ENCODE data around the gene CPSF3.

CPSF3 gene

GRCh38 chr2:9388950-9389911 is 34.2 kb upstream of the CPSF3 start:
- no peak overlapping the region for H3K4me3 ChIP-seq (ENCODE audit: low read depth, low read length)
- in situ Hi-C loops (cut with HindIII; ENCODE audit: low sequenced_read_pairs), result no loop called here
- DNase-seq (ENCODE audit: low read depth, low spot score), result no peak
- TF ChIP-seq, protein P1, sequence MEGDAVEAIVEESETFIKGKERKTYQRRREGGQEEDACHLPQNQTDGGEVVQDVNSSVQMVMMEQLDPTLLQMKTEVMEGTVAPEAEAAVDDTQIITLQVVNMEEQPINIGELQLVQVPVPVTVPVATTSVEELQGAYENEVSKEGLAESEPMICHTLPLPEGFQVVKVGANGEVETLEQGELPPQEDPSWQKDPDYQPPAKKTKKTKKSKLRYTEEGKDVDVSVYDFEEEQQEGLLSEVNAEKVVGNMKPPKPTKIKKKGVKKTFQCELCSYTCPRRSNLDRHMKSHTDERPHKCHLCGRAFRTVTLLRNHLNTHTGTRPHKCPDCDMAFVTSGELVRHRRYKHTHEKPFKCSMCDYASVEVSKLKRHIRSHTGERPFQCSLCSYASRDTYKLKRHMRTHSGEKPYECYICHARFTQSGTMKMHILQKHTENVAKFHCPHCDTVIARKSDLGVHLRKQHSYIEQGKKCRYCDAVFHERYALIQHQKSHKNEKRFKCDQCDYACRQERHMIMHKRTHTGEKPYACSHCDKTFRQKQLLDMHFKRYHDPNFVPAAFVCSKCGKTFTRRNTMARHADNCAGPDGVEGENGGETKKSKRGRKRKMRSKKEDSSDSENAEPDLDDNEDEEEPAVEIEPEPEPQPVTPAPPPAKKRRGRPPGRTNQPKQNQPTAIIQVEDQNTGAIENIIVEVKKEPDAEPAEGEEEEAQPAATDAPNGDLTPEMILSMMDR (IDR thresholded peaks at IDR 0.05; ENCODE audit: low read depth, low read length), result no peak

DNA sequence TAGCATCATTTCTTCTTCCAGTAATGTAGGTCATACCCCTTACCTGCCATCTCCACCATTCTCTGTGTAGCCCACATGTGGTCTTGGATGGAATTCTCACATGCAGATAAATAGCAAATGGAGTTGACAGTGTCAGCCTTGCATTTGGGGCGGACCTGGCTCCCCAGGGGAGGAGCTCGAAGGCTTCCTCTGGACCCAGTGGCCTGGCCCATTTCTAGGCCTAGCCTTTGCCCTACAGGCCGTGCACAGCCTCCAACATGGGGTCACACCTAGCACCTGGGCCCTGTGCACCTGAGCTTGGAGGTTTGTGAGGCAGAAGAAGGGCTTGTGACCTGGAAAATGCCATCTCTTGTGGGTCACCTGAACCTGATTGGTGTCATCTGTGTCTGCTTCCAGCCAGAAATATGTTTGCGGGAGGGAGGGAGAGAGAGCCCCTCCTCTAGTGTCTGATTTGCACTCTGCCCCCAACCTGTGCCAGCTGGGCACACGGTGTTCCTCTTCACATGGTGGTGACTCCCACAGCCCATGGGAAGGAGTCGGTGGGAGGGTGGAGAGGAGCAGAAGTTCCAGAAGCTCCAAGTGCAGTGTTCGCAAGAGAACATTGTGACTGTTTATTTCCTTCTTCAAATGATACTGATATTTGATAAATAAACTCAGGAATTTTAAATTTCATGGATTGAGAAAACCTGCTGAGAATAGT is 33.2 kb upstream of the CPSF3 start:
- H3K4me3 ChIP-seq (ENCODE audit: low read depth, low read length), result no peak overlapping the region
- DNase-seq (ENCODE audit: low read depth, low spot score), result no peak
- in situ Hi-C loops (cut with HindIII; ENCODE audit: low sequenced_read_pairs), result no loop called here
- TF ChIP-seq, protein P1 (IDR thresholded peaks at IDR 0.05; ENCODE audit: low read depth, low read length), result no peak

GRCh38 chr2:9390991-9391390 is 32.5 kb upstream of the CPSF3 start:
- H3K4me3 ChIP-seq (ENCODE audit: low read depth, low read length), result no peak overlapping the region
- TF ChIP-seq, protein P1 (IDR thresholded peaks at IDR 0.05; ENCODE audit: low read depth, low read length), result no peak
- no peak for DNase-seq (ENCODE audit: low read depth, low spot score)
- in situ Hi-C loops (cut with HindIII; ENCODE audit: low sequenced_read_pairs), result no loop called here

GRCh38 chr2:9391961-9392720 is 31.3 kb upstream of the CPSF3 start:
- in situ Hi-C loops (cut with HindIII; ENCODE audit: low sequenced_read_pairs), result no loop called here
- no peak for DNase-seq (ENCODE audit: low read depth, low spot score)
- TF ChIP-seq, protein P1 (IDR thresholded peaks at IDR 0.05; ENCODE audit: low read depth, low read length), result no peak
- H3K4me3 ChIP-seq (ENCODE audit: low read depth, low read length), result no peak overlapping the region

DNA sequence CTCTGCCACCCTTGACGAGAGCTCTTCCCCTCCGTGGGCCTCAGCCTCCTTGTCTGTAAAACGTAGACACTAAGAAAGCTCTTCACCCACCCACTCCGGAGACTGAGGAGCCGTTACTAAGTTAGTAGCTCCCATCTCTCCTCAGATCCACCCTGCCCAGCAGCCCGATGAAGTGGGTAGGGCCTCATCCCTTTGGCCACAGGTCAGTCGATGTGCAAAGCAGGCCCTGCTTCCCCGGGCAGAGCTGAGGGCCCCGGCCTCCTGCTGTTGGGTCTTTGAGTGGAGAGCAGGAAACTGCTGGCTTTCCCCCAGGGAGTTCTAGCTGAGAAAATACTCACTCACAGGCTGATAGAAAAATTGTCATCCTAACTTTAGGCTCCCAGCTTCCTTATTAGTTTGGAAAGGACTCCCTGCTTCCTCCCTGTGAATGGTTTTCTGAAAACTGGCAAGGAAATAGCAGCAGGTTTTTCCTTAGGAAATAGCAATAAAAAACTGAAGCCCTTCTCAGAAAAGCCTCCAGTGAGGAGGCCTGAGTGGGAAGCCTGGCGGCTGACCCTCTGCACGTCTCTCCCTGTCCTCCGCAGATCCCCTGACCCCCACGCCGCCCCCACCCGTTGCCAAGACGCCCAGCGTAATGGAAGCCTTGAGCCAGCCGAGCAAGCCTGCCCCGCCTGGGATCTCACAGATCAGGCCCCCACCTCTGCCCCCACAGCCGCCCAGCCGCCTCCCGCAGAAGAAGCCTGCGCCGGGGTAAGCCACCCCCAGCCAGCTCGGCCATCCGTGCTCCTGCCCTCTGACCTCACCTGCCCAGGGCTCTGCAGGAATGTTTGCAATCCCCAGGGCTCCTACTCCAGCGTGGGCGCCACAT is 30.3 kb upstream of the CPSF3 start:
- DNase-seq (ENCODE audit: low read depth, low spot score), result peak; percentile 64
- H3K4me3 ChIP-seq (ENCODE audit: low read depth, low read length), result no peak overlapping the region
- TF ChIP-seq, protein P1 (IDR thresholded peaks at IDR 0.05; ENCODE audit: low read depth, low read length), result no peak
- in situ Hi-C loops (cut with HindIII; ENCODE audit: low sequenced_read_pairs), result no loop called here

Measured in astrocyte of the spinal cord (primary cell).